Retinal pigment epithelial cell (primary cell): Measurements from ENCODE around the gene AAK1.

ENCODE experiments used
- DNase-seq: peaks from one replicate; pipeline ENCODE4 v3.0.0-alpha.2; 2010; ENCODE audit warnings: low read depth
- H3K4me3 ChIP-seq: 2 replicates; pipeline ENCODE4 v1.5.1; 2011; ENCODE audit warnings: mild to moderate bottlenecking, low read length, control low read depth, moderate library complexity
- CTCF ChIP-seq: conservative IDR thresholded peaks from 2 replicates; pipeline ENCODE4 v1.5.1; 2011; ENCODE audit warnings: low read depth, low read length, control low read depth, inconsistent platforms

The AAK1 gene

GRCh38 chr2:69637923-69638322 is 5.6 kb downstream of the AAK1 start:
- no peak overlapping the region for H3K4me3 ChIP-seq
- TF ChIP-seq CTCF = no peak
- no peak for DNase-seq

- no peak overlapping the region for H3K4me3 ChIP-seq
- no peak for TF ChIP-seq CTCF
- no peak for DNase-seq
These were observed 7.1 kb downstream of the AAK1 start for GRCh38 chr2:69636395-69636794.

GRCh38 chr2:69635432-69635831 is 8.1 kb downstream of the AAK1 start:
- DNase-seq = no peak
- H3K4me3 ChIP-seq = no peak overlapping the region
- no peak for TF ChIP-seq CTCF

- no peak for DNase-seq
- H3K4me3 ChIP-seq = no peak overlapping the region
- TF ChIP-seq CTCF = no peak
These were observed 9.2 kb downstream of the AAK1 start for GRCh38 chr2:69634196-69634821.

- DNase-seq = no peak
- no peak overlapping the region for H3K4me3 ChIP-seq
- no peak for TF ChIP-seq CTCF
These were observed 12.1 kb downstream of the AAK1 start for GRCh38 chr2:69631402-69631801.

- TF ChIP-seq CTCF = no peak
- no peak overlapping the region for H3K4me3 ChIP-seq
- no peak for DNase-seq
These were observed 13.5 kb downstream of the AAK1 start for GRCh38 chr2:69629921-69630608.

GRCh38 chr2:69628325-69629021 is 15.1 kb downstream of the AAK1 start:
- DNase-seq = no peak
- no peak overlapping the region for H3K4me3 ChIP-seq

More at GRCh38 chr2:69628325-69629021, 15.1 kb downstream of the AAK1 start:
- no peak for TF ChIP-seq CTCF
